CD4-positive, alpha-beta T cell (primary cell): ENCODE measurements around the gene SPTBN1. TPM values are rescaled to one million over a fixed set of nuclear protein-coding genes. Genes with fewer than 3 reads are reported as not detected.

Experiments
- ATAC-seq: fragments of 200-7000 bp; cut with Tn5 transposase; one replicate; pipeline ENCODE4 v1.10.0; 2022; ENCODE audit warnings: mild to moderate bottlenecking; ENCODE audit not compliant: poor library complexity
- CTCF ChIA-PET: fragments of 350-600 bp; sonication (Branson Sonifier 250); formaldehyde crosslinking; loops from one replicate; lab custom pipeline; 2021; ENCODE audit warnings: antibody characterized with exemption, inconsistent platforms; lab: Charles Lee
- POLR2A ChIA-PET: fragments of 350-600 bp; sonication (Branson Sonifier 250); formaldehyde crosslinking; loops from one replicate; lab custom pipeline; 2021; ENCODE audit warnings: antibody characterized with exemption, inconsistent platforms; lab: Charles Lee
- DNase-seq, 14 experiments: peaks; one replicate each; pipeline ENCODE4 v3.0.0-alpha.2; 2013 to 2020; ENCODE audit warnings: mixed read lengths in 2 of 14
- H3K27ac ChIP-seq, 2 donors: one replicate each; pipeline versions ENCODE4 v1.5.1 to v1.7.0; 2013; ENCODE audit warnings: low read length in 2 of 2, low read depth in 1 of 2, mild to moderate bottlenecking in 1 of 2
- H3K27me3 ChIP-seq, 2 experiments: 1 replicate in 1 of 2; 2 replicates in 1 of 2; pipeline versions ENCODE4 v1.6.1 to v1.7.0; 2013; ENCODE audit warnings: low read length in 2 of 2, control low read depth in 1 of 2, mild to moderate bottlenecking in 1 of 2, moderate library complexity in 1 of 2; ENCODE audit not compliant: insufficient read depth in 2 of 2, control insufficient read depth in 1 of 2
- H3K36me3 ChIP-seq: one replicate; pipeline ENCODE4 v1.6.1; 2013; ENCODE audit warnings: low read length, control low read depth; ENCODE audit not compliant: insufficient read depth
- H3K4me1 ChIP-seq: one replicate; pipeline ENCODE4 v1.6.1; 2013; ENCODE audit warnings: low read length, control low read depth; ENCODE audit not compliant: insufficient read depth
- H3K4me3 ChIP-seq: one replicate; pipeline ENCODE4 v1.5.1; 2013; ENCODE audit warnings: mild to moderate bottlenecking, low read length, moderate library complexity
- H3K9me3 ChIP-seq, 2 experiments: 1 replicate in 1 of 2; 2 replicates in 1 of 2; pipeline versions ENCODE4 v1.6.1 to v1.7.0; 2013; ENCODE audit warnings: low read length in 2 of 2, mild to moderate bottlenecking in 2 of 2, control low read depth in 1 of 2, moderate library complexity in 1 of 2; ENCODE audit not compliant: control insufficient read depth in 1 of 2, insufficient read depth in 1 of 2
- H3K27ac Mint-ChIP-seq: one replicate; pipeline ENCODE4 v1.8.0; 2020; ENCODE audit warnings: mixed read lengths
- H3K27me3 Mint-ChIP-seq: one replicate; pipeline ENCODE4 v1.8.0; 2021; ENCODE audit warnings: mixed read lengths
- H3K36me3 Mint-ChIP-seq: one replicate; pipeline ENCODE4 v1.8.0; 2021; ENCODE audit warnings: low read depth, mixed read lengths
- H3K4me1 Mint-ChIP-seq: one replicate; pipeline ENCODE4 v1.8.0; 2021; ENCODE audit warnings: low read depth, mixed read lengths
- H3K4me3 Mint-ChIP-seq: one replicate; pipeline ENCODE4 v1.8.0; 2020; ENCODE audit warnings: mild to moderate bottlenecking, mixed read lengths
- H3K9me3 Mint-ChIP-seq: one replicate; pipeline ENCODE4 v1.8.0; 2020; ENCODE audit warnings: mixed read lengths
- intact Hi-C, 2 experiments: fragments of 100-400 bp; cut with DNase I in 1 of 2; cut with micrococcal nuclease in 1 of 2; formaldehyde crosslinking; loops; one replicate each; pipeline versions ENCODE4 v1.15.1 to v1.9.0; 2023 to 2025; cut with DNase I, micrococcal nuclease
- total RNA-seq, 174 experiments: library from RNA in 2 of 174; stranded (reverse) in 2 of 174; gene quantifications; one replicate each; pipeline ENCODE4 v1.2.3 and lab custom pipeline; 2021 to 2026
- TF ChIP-seq, protein P1 (sequence below): fragments of 200-600 bp; IDR thresholded peaks from one replicate; pipeline ENCODE4 v1.8.0; 2022; ENCODE audit warnings: antibody characterized with exemption, mild to moderate bottlenecking

The SPTBN1 gene
- total RNA-seq, 2 experiments from 2014 or later: 156 to 166 TPM

GRCh38 chr2:54478899-54479298 lies 22.8 kb downstream of the SPTBN1 start:
- CTCF ChIA-PET: no interaction called here
- Mint-ChIP-seq H3K4me1 (no peaks in the 10 kb centered on the region), H3K9me3 (no peaks in the 10 kb centered on the region), H3K27me3 (no peaks in the 10 kb centered on the region), H3K36me3 (no peaks in the 10 kb centered on the region), H3K4me3 (no peak overlapping the region), H3K27ac (no peak overlapping the region)
- no peaks in the 10 kb centered on the region for H3K4me1 ChIP-seq
- H3K36me3 ChIP-seq: no peaks in the 10 kb centered on the region
- DNase-seq: no peak
- H3K27ac ChIP-seq: no peak overlapping the region
- H3K4me3 ChIP-seq: no peak overlapping the region
- no peaks in the 10 kb centered on the region for H3K9me3 ChIP-seq
- intact Hi-C loops: no loop called here
- no peak for ATAC-seq
- TF ChIP-seq, protein P1, sequence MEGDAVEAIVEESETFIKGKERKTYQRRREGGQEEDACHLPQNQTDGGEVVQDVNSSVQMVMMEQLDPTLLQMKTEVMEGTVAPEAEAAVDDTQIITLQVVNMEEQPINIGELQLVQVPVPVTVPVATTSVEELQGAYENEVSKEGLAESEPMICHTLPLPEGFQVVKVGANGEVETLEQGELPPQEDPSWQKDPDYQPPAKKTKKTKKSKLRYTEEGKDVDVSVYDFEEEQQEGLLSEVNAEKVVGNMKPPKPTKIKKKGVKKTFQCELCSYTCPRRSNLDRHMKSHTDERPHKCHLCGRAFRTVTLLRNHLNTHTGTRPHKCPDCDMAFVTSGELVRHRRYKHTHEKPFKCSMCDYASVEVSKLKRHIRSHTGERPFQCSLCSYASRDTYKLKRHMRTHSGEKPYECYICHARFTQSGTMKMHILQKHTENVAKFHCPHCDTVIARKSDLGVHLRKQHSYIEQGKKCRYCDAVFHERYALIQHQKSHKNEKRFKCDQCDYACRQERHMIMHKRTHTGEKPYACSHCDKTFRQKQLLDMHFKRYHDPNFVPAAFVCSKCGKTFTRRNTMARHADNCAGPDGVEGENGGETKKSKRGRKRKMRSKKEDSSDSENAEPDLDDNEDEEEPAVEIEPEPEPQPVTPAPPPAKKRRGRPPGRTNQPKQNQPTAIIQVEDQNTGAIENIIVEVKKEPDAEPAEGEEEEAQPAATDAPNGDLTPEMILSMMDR: no peak
- no peaks in the 10 kb centered on the region for H3K27me3 ChIP-seq
- POLR2A ChIA-PET: no interaction called here

DNA sequence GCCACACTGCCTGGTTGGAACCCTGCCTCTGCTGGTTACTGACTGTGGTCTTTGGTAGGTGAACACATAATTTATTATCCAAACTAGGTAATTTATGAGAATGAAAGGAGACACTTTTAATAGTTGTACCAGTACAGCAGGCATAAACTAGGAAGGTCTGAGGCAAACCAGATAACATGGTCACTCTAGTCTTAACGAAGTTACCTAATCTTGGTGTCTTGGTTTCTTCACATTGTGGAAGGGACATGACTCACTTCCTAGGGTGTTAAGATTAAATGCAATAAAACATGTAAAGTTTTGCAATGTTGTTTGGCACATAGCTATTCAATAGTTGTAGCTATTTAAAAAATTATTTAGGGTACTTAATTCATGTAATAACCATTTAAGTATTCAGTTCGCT lies 23.3 kb downstream of the SPTBN1 start:
- ATAC-seq (no peak), DNase-seq (no peak)
- no peaks in the 10 kb centered on the region for H3K27me3 Mint-ChIP-seq
- CTCF ChIA-PET: no interaction called here
- POLR2A ChIA-PET: no interaction called here
- TF ChIP-seq, protein P1: no peak
- no peaks in the 10 kb centered on the region for H3K27me3 ChIP-seq
- H3K4me3 ChIP-seq: no peak overlapping the region
- H3K9me3 Mint-ChIP-seq: no peaks in the 10 kb centered on the region
- no peaks in the 10 kb centered on the region for H3K36me3 ChIP-seq
- no peaks in the 10 kb centered on the region for H3K4me1 Mint-ChIP-seq
- no peaks in the 10 kb centered on the region for H3K9me3 ChIP-seq
- H3K36me3 Mint-ChIP-seq: no peaks in the 10 kb centered on the region
- H3K27ac Mint-ChIP-seq: no peak overlapping the region
- intact Hi-C loops: no loop called here
- no peak overlapping the region for H3K4me3 Mint-ChIP-seq
- H3K4me1 ChIP-seq: no peaks in the 10 kb centered on the region
- no peak overlapping the region for H3K27ac ChIP-seq

GRCh38 chr2:54480025-54480424 lies 23.9 kb downstream of the SPTBN1 start:
- TF ChIP-seq, protein P1: no peak
- Mint-ChIP-seq H3K27me3 (no peaks in the 10 kb centered on the region), H3K36me3 (no peaks in the 10 kb centered on the region), H3K4me3 (no peak overlapping the region), H3K9me3 (no peaks in the 10 kb centered on the region), H3K27ac (no peak overlapping the region), H3K4me1 (no peaks in the 10 kb centered on the region)
- Histone ChIP-seq H3K27me3 (no peaks in the 10 kb centered on the region), H3K36me3 (no peaks in the 10 kb centered on the region), H3K4me3 (no peak overlapping the region), H3K4me1 (no peaks in the 10 kb centered on the region), H3K9me3 (peaks cover 0 to 2% of the 10 kb centered on the region in 2 experiments), H3K27ac (no peak overlapping the region)
- ChIA-PET POLR2A (no interaction called here), CTCF (no interaction called here)
- ATAC-seq (no peak), DNase-seq (no peak)
- intact Hi-C loops: no loop called here
